NCI-H2227 (cell line): Measurements from ENCODE around the gene C17orf114.
A peak's percentile ranks its signal among the peaks of the same experiment; 100 is the strongest.
"Not testable (repeated sequence)": the region's sequence is repeated elsewhere in the genome, so short reads cannot be mapped to it uniquely, and the experiment has no call there.

Experiments used
- DNase-seq: peaks from one replicate; lab custom pipeline; 2025; ENCODE audit not compliant: unreplicated experiment; lab: John Stamatoyannopoulos, UW

C17orf114 gene

GRCh38 chr17:4802228-4802627, at the start of gene C17orf114:
TSS of gene C17orf114 (minus strand) at chr17:4802328.
- DNase-seq: no peak

DNA sequence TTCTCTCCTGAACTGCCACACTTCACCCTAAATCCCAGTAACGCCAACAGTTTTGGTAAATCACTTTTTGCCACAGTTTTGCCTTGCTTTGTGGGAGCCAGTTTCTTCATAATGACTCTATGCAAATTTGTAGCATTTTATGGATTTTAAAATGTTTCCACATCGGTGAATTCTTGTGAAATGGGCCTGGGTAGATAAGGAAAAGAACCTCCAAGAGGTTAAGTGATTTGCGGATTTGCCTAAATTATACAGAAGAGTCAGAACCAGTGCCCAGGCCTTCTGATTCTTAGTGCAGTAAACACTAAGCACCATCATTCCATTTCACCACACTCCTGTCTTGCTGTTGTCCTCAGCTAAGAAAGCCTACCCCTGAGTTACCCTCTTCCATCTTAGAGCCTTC, 49.0 kb upstream of the C17orf114 start:
- no peak for DNase-seq

GRCh38 chr17:4850246-4850645, 48.1 kb upstream of the C17orf114 start:
- DNase-seq: no peak

DNA sequence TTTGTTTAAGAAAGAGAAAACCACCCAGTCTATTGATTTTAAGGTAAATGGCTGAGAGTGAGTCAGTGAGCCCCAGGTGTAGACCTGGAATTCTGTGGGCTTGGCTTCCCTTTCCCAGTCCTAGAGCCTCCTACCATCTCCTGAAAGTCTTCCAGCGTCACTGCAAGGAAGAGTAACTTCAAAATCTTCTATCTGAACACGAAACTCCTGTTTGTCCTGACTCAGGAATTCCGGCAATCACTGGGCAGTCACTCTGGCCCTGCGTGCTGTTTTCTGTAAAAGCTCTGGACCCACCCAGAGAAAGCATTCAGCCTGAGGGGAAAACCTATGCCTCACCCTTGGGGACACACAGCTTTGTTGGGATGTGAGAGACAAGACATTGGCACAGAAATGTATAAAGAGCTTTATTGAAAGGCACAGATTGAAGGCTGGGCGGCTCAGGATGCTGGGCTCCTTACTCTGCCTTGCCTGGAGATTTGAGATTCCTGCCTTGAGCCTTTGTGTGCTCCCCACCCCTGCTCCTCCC, 46.9 kb upstream of the C17orf114 start:
- no peak for DNase-seq

GRCh38 chr17:4846635-4847390, 44.7 kb upstream of the C17orf114 start:
- no peak for DNase-seq

GRCh38 chr17:4845118-4845517, 43.0 kb upstream of the C17orf114 start:
- DNase-seq: no peak

- DNase-seq: no peak
Observed at GRCh38 chr17:4843321-4844000, 41.3 kb upstream of the C17orf114 start.

DNA sequence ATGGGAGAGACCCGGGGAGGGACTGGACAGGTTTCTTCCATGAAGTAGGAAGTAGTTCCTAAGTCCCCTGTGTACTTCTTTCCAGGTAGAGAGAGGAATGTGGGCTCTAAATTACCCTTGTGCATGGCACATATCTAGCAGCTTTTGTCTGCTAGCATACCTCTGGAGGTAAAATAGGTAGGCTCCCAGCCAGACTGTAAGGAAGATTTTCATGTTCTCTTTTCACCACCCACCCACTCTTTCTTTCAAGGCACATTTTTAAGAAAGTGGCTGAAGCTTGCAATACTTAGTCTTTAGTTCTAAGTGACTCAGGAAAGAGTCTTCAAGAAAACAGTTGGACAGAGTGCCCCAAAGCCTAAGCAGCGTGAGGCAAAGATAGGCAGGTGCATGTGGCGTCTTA, 40.2 kb upstream of the C17orf114 start:
- no peak for DNase-seq

- no peak for DNase-seq
Observed at GRCh38 chr17:4840893-4841242, 38.7 kb upstream of the C17orf114 start.

DNA sequence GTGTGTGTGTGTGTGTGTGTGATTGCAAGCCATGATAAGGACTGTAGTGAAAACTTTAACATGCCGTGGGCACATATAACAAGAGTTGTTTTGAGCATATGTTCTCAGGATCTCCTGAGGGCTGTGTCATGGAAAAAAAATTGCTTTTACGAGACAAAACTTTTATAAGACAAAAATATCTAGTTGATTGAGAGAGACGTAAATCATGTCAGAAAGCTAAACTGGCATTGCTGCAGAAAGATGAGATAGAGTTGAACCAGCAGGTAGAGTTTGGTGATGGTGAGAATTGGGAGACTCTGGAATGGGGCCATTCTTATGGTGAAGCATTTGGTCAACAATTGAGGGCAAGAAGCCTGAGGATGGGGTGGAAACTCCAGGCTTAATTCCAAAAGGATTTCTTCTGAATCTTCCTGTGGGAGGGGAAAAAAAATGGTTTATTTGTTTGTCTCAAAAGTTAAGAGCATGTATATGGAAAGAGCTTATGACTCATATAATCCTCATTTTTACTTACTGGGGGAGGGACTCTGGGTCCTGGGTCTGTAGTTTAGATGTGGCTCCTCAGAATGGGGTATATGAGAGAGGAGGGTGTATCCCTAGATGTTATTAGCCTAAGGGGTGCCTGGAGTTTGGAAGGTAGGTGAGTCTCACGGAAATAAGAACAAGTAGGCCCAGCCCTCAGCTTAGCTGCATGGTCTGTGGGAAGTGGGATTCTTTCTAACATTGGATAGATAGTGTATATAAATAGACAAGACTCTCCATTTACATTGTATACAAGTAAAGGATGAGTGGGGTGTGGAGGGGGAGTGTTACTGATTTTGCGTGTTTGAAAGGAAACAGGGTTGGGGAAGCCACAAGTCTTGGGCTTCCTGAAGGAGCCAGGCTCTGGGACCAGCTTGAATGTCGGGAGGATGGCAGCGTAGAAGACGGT, 38.1 kb upstream of the C17orf114 start:
- no peak for DNase-seq

DNA sequence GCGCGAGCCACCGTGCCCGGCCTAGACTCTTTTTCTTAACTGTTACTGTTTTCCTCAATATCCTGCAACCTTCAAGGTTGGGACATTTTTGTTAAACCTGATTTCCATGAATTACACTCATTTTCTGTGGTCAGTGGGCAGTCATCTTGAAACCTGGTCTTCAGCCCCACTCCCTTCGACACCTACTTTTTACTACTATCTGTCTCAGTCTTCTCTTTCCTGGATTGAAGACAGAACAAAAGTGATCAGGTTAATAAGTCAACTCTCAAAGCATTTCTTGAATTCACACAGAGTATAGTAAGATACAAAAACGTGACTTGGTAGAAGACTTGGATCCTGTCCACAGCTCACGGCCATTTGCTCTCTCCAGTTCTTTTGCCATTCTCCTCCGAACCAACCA, 37.1 kb upstream of the C17orf114 start:
- no peak for DNase-seq

DNA sequence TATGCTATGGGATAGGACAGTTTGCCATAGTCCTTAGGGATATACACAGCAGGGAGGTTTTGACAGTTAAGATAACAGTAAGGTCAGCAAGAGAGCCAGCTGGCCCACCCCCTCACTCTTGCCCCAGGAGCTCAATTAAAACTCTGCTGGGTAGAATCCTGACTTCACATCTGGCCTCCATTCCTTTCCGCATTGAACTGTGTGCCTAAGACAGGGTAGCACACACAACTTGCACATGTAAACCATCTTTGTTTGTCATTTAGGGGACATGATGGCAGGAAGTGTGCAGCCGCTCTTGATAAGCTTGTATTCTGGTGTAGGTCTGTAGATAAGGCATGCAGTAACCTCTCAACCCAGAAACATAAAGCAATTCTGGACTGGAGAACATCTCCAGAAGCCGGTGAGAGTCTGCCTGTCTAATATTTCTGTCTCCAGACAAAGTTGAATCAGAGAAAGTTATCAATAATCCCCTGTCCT, 36.2 kb upstream of the C17orf114 start:
- no peak for DNase-seq

GRCh38 chr17:4837471-4838308, 35.6 kb upstream of the C17orf114 start:
- no peak for DNase-seq

DNA sequence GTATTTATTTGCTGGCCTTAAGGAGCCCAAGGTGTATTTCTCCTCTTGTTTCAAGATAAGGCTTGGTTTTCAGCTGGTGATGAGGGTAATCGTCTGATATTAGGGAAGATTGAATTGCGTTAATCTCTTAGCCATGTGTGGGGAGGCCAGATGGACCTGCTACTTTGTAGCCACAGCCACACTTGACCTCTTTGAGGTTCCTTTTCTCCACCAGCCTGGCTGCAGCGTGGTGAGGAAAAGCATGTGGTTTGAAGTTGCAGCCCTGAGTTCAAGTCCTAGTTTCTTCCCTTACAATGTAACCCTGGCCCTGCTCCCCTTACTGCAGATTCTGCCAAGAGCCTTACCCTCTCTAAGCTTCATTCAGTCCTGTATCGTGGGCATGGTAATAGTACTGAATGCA, 34.1 kb upstream of the C17orf114 start:
- no peak for DNase-seq

GRCh38 chr17:4834681-4835020, 32.5 kb upstream of the C17orf114 start:
- no peak for DNase-seq

DNA sequence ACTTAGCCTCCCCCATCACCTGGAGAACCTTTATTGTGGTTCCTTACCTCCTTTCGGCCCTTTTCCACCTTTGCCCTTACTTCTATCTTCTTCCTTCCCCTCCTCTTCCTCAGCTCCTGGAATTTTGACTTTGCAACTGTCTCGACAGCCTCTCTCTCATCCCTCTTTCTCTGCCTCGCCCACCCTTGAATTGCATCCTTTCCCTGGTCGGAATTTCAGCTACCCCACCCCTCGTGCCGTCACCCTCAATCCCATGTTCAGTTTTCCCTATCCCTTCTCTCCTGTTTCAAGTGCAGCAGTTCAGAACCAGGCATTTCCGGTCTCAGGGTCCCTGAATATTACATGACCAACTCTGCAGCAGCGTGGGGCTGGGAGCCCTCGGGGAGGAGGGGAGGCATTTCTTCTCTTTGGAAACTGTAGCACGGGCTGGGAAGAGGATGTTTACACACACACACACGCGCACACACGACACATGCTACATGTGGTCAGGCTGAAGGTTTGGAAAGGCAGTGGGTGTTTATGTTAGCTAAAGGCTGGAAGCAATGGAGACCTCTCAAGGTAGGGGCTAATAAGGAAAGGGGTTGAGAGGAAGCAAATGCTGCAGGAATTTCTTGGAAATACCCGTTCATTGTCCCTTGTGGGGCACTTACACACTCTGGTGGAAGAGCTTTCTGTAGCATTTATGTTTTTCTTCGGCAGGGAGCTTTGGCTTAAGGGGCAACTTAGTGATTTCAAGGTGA, 32.0 kb upstream of the C17orf114 start:
- DNase-seq: peak; percentile 25

DNA sequence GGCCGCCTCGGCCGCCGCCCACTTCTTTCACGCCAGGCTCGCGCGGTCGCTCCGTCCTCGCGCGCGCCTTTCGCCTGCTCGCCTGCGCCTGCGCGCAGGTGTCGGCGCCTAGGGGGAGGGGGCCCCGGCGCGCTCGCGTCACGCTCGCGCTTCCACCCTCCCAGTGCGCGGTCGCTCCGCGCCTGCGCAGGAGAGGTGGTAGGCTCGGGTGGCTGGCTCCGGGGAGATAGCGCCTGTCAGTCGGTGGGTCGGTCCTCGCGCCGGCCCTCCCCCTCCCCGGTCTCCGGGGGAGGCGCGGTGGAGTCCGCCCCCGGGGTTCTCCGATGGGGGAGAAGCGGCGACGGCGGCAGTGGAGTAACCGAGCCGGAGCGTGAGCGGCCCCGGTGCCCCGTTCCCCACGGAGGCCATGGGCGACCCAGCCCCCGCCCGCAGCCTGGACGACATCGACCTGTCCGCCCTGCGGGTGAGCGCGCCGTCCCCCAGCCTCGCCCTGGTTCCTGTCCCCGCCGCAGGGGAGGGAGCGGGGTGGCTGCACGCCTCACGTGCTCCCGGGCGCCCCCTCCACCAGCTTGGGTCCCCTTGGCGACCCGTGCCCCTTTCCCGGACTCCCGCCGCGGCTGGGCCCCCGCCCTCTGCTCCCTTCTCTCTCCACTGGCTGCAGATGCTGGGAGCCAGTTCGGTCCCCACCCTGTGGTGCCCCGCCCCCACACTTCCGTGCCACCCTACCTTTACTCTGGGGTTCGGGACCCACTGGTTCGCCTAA, 31.2 kb upstream of the C17orf114 start, which contains the start of gene MINK1:
TSS of gene MINK1 (plus strand) at position 163 of the 763 bp plus-strand sequence. CDS start at position 407, 244 bp downstream.
- peak; percentile 95 for DNase-seq

- DNase-seq: not testable (repeated sequence)
Observed at GRCh38 chr17:4832829-4833177, 30.7 kb upstream of the C17orf114 start.

- DNase-seq: no peak
Observed at GRCh38 chr17:4827399-4827798, 25.3 kb upstream of the C17orf114 start.
